Activated naive CD8-positive, alpha-beta T cell treated with anti-CD3 and anti-CD28 coated beads, Interleukin-2, amount 10 ng/mL, durations not matched to agents 7 days and 5 days (primary cell): ENCODE results near the gene PPM1L. TPM values are rescaled to one million over a fixed set of nuclear protein-coding genes. Genes with fewer than 3 reads are reported as not detected.

Experiments used
- ATAC-seq: fragments of 150-1000 bp; cut with Tn5 transposase; one replicate; pipeline ENCODE4 v1.10.0; 2021; ENCODE audit warnings: low read depth, moderate library complexity
- POLR2A ChIA-PET: fragments of 350-600 bp; sonication (Branson Sonifier 250); formaldehyde crosslinking; loops from one replicate; lab custom pipeline; 2021; ENCODE audit warnings: antibody characterized with exemption; lab: Charles Lee
- DNase-seq: peaks from one replicate; pipeline ENCODE4 v3.0.0; 2021
- H3K27ac Mint-ChIP-seq: one replicate; pipeline ENCODE4 v1.8.0; 2022; ENCODE audit warnings: mild to moderate bottlenecking, mixed read lengths
- H3K27me3 Mint-ChIP-seq: one replicate; pipeline ENCODE4 v1.8.0; 2022; ENCODE audit warnings: mild to moderate bottlenecking, moderate library complexity, mixed read lengths
- H3K36me3 Mint-ChIP-seq: one replicate; pipeline ENCODE4 v1.8.0; 2021; ENCODE audit warnings: mild to moderate bottlenecking, mixed read lengths
- H3K4me1 Mint-ChIP-seq: one replicate; pipeline ENCODE4 v1.8.0; 2021; ENCODE audit warnings: mixed read lengths
- H3K4me3 Mint-ChIP-seq: one replicate; pipeline ENCODE4 v1.8.0; 2022; ENCODE audit warnings: mild to moderate bottlenecking, moderate library complexity, mixed read lengths
- H3K9me3 Mint-ChIP-seq: one replicate; pipeline ENCODE4 v1.8.0; 2021; ENCODE audit warnings: mixed read lengths
- total RNA-seq, 2 experiments: library from RNA; stranded (reverse); gene quantifications; one replicate each; pipeline ENCODE4 v1.2.3, GENCODE V29; 2021

Gene PPM1L
- total RNA-seq, 2 experiments from 2014 or later, result 3.8 to 4.6 TPM

- Mint-ChIP-seq H3K4me3 (peak overlapping the region; percentile 33), H3K36me3 (no peaks in the 10 kb centered on the region), H3K27ac (peak overlapping the region; percentile 9), H3K4me1 (peaks cover 17% of the 10 kb centered on the region), H3K27me3 (peaks cover 26% of the 10 kb centered on the region), H3K9me3 (no peaks in the 10 kb centered on the region)
- DNase-seq, result no peak
- ATAC-seq, result peak; percentile 89
- POLR2A ChIA-PET, result no interaction called here
Measured at GRCh38 chr3:160949460-160949859, 193.4 kb downstream of the PPM1L start.

- Mint-ChIP-seq H3K27ac (no peak overlapping the region), H3K27me3 (peaks cover 26% of the 10 kb centered on the region), H3K4me1 (peaks cover 17% of the 10 kb centered on the region), H3K4me3 (no peak overlapping the region), H3K36me3 (no peaks in the 10 kb centered on the region), H3K9me3 (no peaks in the 10 kb centered on the region)
- POLR2A ChIA-PET, result interaction anchor here (0.6 kb wide), 1 partner anchor 59 kb away, joined by 3 read pairs; no protein-coding TSS in a partner anchor
- ATAC-seq (no peak), DNase-seq (no peak)
Measured at GRCh38 chr3:160950542-160950941, 194.5 kb downstream of the PPM1L start.

- POLR2A ChIA-PET, result no interaction called here
- no peaks in the 10 kb centered on the region for H3K36me3 Mint-ChIP-seq
- H3K9me3 Mint-ChIP-seq, result no peaks in the 10 kb centered on the region
- H3K4me3 Mint-ChIP-seq, result no peak overlapping the region
- ATAC-seq (no peak), DNase-seq (no peak)
- H3K27me3 Mint-ChIP-seq, result peaks cover 26% of the 10 kb centered on the region
- peaks cover 17% of the 10 kb centered on the region for H3K4me1 Mint-ChIP-seq
- H3K27ac Mint-ChIP-seq, result no peak overlapping the region
Measured at GRCh38 chr3:160950954-160951353, 194.9 kb downstream of the PPM1L start.

GRCh38 chr3:160951642-160952487 is 195.8 kb downstream of the PPM1L start:
- no peak overlapping the region for H3K4me3 Mint-ChIP-seq
- ATAC-seq (no peak), DNase-seq (no peak)
- peaks cover 19% of the 10 kb centered on the region for H3K4me1 Mint-ChIP-seq
- POLR2A ChIA-PET, result no interaction called here
- H3K27ac Mint-ChIP-seq, result no peak overlapping the region
- peaks cover 26% of the 10 kb centered on the region for H3K27me3 Mint-ChIP-seq
- no peaks in the 10 kb centered on the region for H3K36me3 Mint-ChIP-seq
- H3K9me3 Mint-ChIP-seq, result no peaks in the 10 kb centered on the region

- Mint-ChIP-seq H3K4me3 (no peak overlapping the region), H3K36me3 (no peaks in the 10 kb centered on the region), H3K27me3 (peaks cover 31% of the 10 kb centered on the region), H3K4me1 (peaks cover 19% of the 10 kb centered on the region), H3K9me3 (no peaks in the 10 kb centered on the region), H3K27ac (no peak overlapping the region)
- ATAC-seq, result no peak
- DNase-seq, result no peak
- POLR2A ChIA-PET, result no interaction called here
Measured at GRCh38 chr3:160953686-160954085, 197.7 kb downstream of the PPM1L start.

GRCh38 chr3:160956785-160957184 is 200.8 kb downstream of the PPM1L start:
- H3K4me3 Mint-ChIP-seq, result no peak overlapping the region
- peak; percentile 84 for ATAC-seq

GRCh38 chr3:160960568-160960967 is 204.5 kb downstream of the PPM1L start:
- Mint-ChIP-seq H3K27me3 (peaks cover 4% of the 10 kb centered on the region), H3K36me3 (peaks cover 2% of the 10 kb centered on the region), H3K27ac (no peak overlapping the region), H3K4me3 (no peak overlapping the region), H3K9me3 (no peaks in the 10 kb centered on the region), H3K4me1 (peaks cover 2% of the 10 kb centered on the region)
- ATAC-seq, result no peak
- POLR2A ChIA-PET, result no interaction called here
- DNase-seq, result no peak

More at GRCh38 chr3:160956785-160957184, 200.8 kb downstream of the PPM1L start:
- H3K27ac Mint-ChIP-seq, result no peak overlapping the region
- H3K36me3 Mint-ChIP-seq, result no peaks in the 10 kb centered on the region
- POLR2A ChIA-PET, result interaction anchor here (1.4 kb wide), 1 partner anchor 148 kb away, joined by 4 read pairs; the partner anchor contains the start of gene B3GALNT1
- H3K27me3 Mint-ChIP-seq, result peaks cover 24% of the 10 kb centered on the region
- no peaks in the 10 kb centered on the region for H3K9me3 Mint-ChIP-seq
- no peak for DNase-seq
- peaks cover 2% of the 10 kb centered on the region for H3K4me1 Mint-ChIP-seq

GRCh38 chr3:160963949-160964348 is 207.9 kb downstream of the PPM1L start:
- peaks cover 1% of the 10 kb centered on the region for H3K9me3 Mint-ChIP-seq

GRCh38 chr3:160968761-160969160 is 212.7 kb downstream of the PPM1L start:
- peaks cover 9% of the 10 kb centered on the region for H3K4me1 Mint-ChIP-seq
- H3K36me3 Mint-ChIP-seq, result peaks cover 9% of the 10 kb centered on the region
- H3K27ac Mint-ChIP-seq, result no peak overlapping the region
- POLR2A ChIA-PET, result interaction anchor here (1.1 kb wide), 1 partner anchor 12 kb away, joined by 3 read pairs; no protein-coding TSS in a partner anchor
- H3K9me3 Mint-ChIP-seq, result peaks cover 1% of the 10 kb centered on the region
- H3K27me3 Mint-ChIP-seq, result no peaks in the 10 kb centered on the region
- ATAC-seq, result no peak
- DNase-seq, result no peak
- no peak overlapping the region for H3K4me3 Mint-ChIP-seq

More at GRCh38 chr3:160963949-160964348, 207.9 kb downstream of the PPM1L start:
- Mint-ChIP-seq H3K27me3 (no peaks in the 10 kb centered on the region), H3K4me3 (no peak overlapping the region), H3K27ac (no peak overlapping the region), H3K4me1 (no peaks in the 10 kb centered on the region), H3K36me3 (peaks cover 4% of the 10 kb centered on the region)
- no peak for DNase-seq
- ATAC-seq, result no peak
- POLR2A ChIA-PET, result no interaction called here

- H3K36me3 Mint-ChIP-seq, result peaks cover 12% of the 10 kb centered on the region
- H3K27me3 Mint-ChIP-seq, result no peaks in the 10 kb centered on the region
- POLR2A ChIA-PET, result no interaction called here
- peaks cover 13% of the 10 kb centered on the region for H3K4me1 Mint-ChIP-seq
- ATAC-seq (no peak), DNase-seq (no peak)
- H3K4me3 Mint-ChIP-seq, result peak overlapping the region; percentile 36
- peaks cover 7% of the 10 kb centered on the region for H3K9me3 Mint-ChIP-seq
- no peak overlapping the region for H3K27ac Mint-ChIP-seq
Measured at GRCh38 chr3:160973067-160973809, 217.2 kb downstream of the PPM1L start.

- no peak overlapping the region for H3K4me3 Mint-ChIP-seq
- peaks cover 39% of the 10 kb centered on the region for H3K4me1 Mint-ChIP-seq
- POLR2A ChIA-PET, result no interaction called here
- H3K36me3 Mint-ChIP-seq, result peaks cover 26% of the 10 kb centered on the region
- H3K9me3 Mint-ChIP-seq, result peaks cover 17% of the 10 kb centered on the region
- no peaks in the 10 kb centered on the region for H3K27me3 Mint-ChIP-seq
- H3K27ac Mint-ChIP-seq, result no peak overlapping the region
- DNase-seq (no peak), ATAC-seq (no peak)
Measured at GRCh38 chr3:160977773-160978172, 221.7 kb downstream of the PPM1L start.

- peak overlapping the region; percentile 72 for H3K27ac Mint-ChIP-seq
- POLR2A ChIA-PET, result interaction anchor here (0.9 to 2.0 kb wide), 4 partner anchors 12 to 240 kb away, joined by 3 to 6 read pairs (median 5); partner anchors contain the start of genes B3GALNT1 and NMD3
- peaks cover 28% of the 10 kb centered on the region for H3K36me3 Mint-ChIP-seq
- DNase-seq (no peak), ATAC-seq (peak; percentile 52)
- H3K9me3 Mint-ChIP-seq, result peaks cover 22% of the 10 kb centered on the region
- peak overlapping the region; percentile 58 for H3K4me3 Mint-ChIP-seq
- H3K4me1 Mint-ChIP-seq, result peaks cover 34% of the 10 kb centered on the region
- H3K27me3 Mint-ChIP-seq, result no peaks in the 10 kb centered on the region
Measured at GRCh38 chr3:160980740-160981139, 224.7 kb downstream of the PPM1L start.

GRCh38 chr3:160981217-160981938 is 225.3 kb downstream of the PPM1L start:
- peak overlapping the region; percentile 4 for H3K4me3 Mint-ChIP-seq

More at GRCh38 chr3:160981217-160981938, 225.3 kb downstream of the PPM1L start:
- DNase-seq (peak; percentile 30), ATAC-seq (peak; percentile 98)
- no peaks in the 10 kb centered on the region for H3K27me3 Mint-ChIP-seq
- H3K27ac Mint-ChIP-seq, result peak overlapping the region; percentile 72
- peaks cover 30% of the 10 kb centered on the region for H3K36me3 Mint-ChIP-seq
- peaks cover 22% of the 10 kb centered on the region for H3K9me3 Mint-ChIP-seq
- POLR2A ChIA-PET, result interaction anchor here (0.6 to 2.0 kb wide), 5 partner anchors 12 to 240 kb away, joined by 3 to 6 read pairs (median 5); partner anchors contain the start of genes B3GALNT1 and NMD3
- peaks cover 34% of the 10 kb centered on the region for H3K4me1 Mint-ChIP-seq
